HG02943 (cell line): ENCODE data around the gene AFDN.
"Not testable (repeated sequence)": the region's sequence is repeated elsewhere in the genome, so short reads cannot be mapped to it uniquely, and the experiment has no call there.

Experiments used
- ATAC-seq: cut with Tn5 transposase; IDR thresholded peaks from one replicate; pipeline ENCODE4 v1.9.1; 2021; ENCODE audit warnings: mild to moderate bottlenecking, low read depth, moderate library complexity; ENCODE audit not compliant: unreplicated experiment

AFDN gene

GRCh38 chr6:167976116-167976657 is 149.5 kb downstream of the AFDN start:
- ATAC-seq, result not testable (repeated sequence)

GRCh38 chr6:167976708-167977107 is 150.0 kb downstream of the AFDN start:
- ATAC-seq, result no peak

- no peak for ATAC-seq
These were observed 151.2 kb downstream of the AFDN start for GRCh38 chr6:167977717-167978467.

- no peak for ATAC-seq
These were observed 151.9 kb downstream of the AFDN start for GRCh38 chr6:167978607-167979006.

- no peak for ATAC-seq
These were observed 152.9 kb downstream of the AFDN start for GRCh38 chr6:167979436-167980139.

- no peak for ATAC-seq
These were observed 154.3 kb downstream of the AFDN start for GRCh38 chr6:167980911-167981580.

- no peak for ATAC-seq
These were observed 155.3 kb downstream of the AFDN start for GRCh38 chr6:167981916-167982462.

GRCh38 chr6:167984144-167984719 is 157.5 kb downstream of the AFDN start:
- no peak for ATAC-seq

- no peak for ATAC-seq
These were observed 158.3 kb downstream of the AFDN start for GRCh38 chr6:167984876-167985604.

- no peak for ATAC-seq
These were observed 159.3 kb downstream of the AFDN start for GRCh38 chr6:167985911-167986595.

- no peak for ATAC-seq
These were observed 160.9 kb downstream of the AFDN start for GRCh38 chr6:167987396-167988153.

- no peak for ATAC-seq
These were observed 161.4 kb downstream of the AFDN start for GRCh38 chr6:167988154-167988495.

- ATAC-seq, result no peak
These were observed 162.5 kb downstream of the AFDN start for GRCh38 chr6:167988945-167989841.

GRCh38 chr6:167990016-167990945 is 163.6 kb downstream of the AFDN start:
- ATAC-seq, result no peak

GRCh38 chr6:167993169-167993568 is 166.5 kb downstream of the AFDN start:
- no peak for ATAC-seq

- ATAC-seq, result no peak
These were observed 167.1 kb downstream of the AFDN start for GRCh38 chr6:167993831-167994230.

GRCh38 chr6:167995302-167995701 is 168.6 kb downstream of the AFDN start:
- ATAC-seq, result no peak
